ENCODE results near the gene DOK5.

DNA sequence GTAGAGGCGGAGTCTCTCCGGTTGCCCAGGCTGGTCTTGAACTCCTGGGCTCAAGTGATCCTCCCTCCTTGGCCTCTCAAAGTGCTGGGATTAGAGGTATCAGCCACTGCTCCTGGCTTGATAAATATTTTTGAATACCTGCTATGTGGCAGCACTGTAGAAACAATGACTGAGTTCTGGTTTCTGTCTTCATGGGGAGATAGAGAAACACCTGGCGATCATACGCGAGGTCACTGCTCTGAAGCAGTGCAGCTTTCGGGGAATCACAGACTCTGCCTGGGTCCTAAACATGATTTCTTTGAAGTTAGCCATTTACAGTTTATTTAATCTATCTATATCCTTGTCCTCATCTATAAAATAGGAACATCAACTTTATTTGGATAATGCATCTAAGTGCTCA, 31.2 kb downstream of the DOK5 start:
- TF ChIP-seq, protein P1, sequence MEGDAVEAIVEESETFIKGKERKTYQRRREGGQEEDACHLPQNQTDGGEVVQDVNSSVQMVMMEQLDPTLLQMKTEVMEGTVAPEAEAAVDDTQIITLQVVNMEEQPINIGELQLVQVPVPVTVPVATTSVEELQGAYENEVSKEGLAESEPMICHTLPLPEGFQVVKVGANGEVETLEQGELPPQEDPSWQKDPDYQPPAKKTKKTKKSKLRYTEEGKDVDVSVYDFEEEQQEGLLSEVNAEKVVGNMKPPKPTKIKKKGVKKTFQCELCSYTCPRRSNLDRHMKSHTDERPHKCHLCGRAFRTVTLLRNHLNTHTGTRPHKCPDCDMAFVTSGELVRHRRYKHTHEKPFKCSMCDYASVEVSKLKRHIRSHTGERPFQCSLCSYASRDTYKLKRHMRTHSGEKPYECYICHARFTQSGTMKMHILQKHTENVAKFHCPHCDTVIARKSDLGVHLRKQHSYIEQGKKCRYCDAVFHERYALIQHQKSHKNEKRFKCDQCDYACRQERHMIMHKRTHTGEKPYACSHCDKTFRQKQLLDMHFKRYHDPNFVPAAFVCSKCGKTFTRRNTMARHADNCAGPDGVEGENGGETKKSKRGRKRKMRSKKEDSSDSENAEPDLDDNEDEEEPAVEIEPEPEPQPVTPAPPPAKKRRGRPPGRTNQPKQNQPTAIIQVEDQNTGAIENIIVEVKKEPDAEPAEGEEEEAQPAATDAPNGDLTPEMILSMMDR (IDR thresholded peaks at IDR 0.05; ENCODE audit: borderline replicate concordance, extremely low read depth, low read length, poor library complexity, severe bottlenecking) = no peak
- no peak for TF ChIP-seq EZH2 (IDR thresholded peaks at IDR 0.05; ENCODE audit: borderline replicate concordance, low read depth, low read length, severe bottlenecking)
